ENCODE results near the gene MYH9.
"Not testable (repeated sequence)": the region's sequence is repeated elsewhere in the genome, so short reads cannot be mapped to it uniquely, and the experiment has no call there.

MYH9 gene

GRCh38 chr22:36267058-36267457 is 120.7 kb downstream of the MYH9 start:
- DNase-seq (ENCODE audit: low read depth) = no peak

GRCh38 chr22:36263886-36264664 is 123.7 kb downstream of the MYH9 start:
- DNase-seq (ENCODE audit: low read depth) = not testable (repeated sequence)

- not testable (repeated sequence) for DNase-seq (ENCODE audit: low read depth)
Measured at GRCh38 chr22:36263216-36263673, 124.5 kb downstream of the MYH9 start.

- not testable (repeated sequence) for DNase-seq (ENCODE audit: low read depth)
Measured at GRCh38 chr22:36262307-36262706, 125.5 kb downstream of the MYH9 start.

GRCh38 chr22:36261675-36262074 is 126.1 kb downstream of the MYH9 start:
- DNase-seq (ENCODE audit: low read depth) = not testable (repeated sequence)

- DNase-seq (ENCODE audit: low read depth) = no peak
Measured at GRCh38 chr22:36259615-36260300, 128.0 kb downstream of the MYH9 start.

- no peak for DNase-seq (ENCODE audit: low read depth)
Measured at GRCh38 chr22:36258701-36259614, 128.8 kb downstream of the MYH9 start.

GRCh38 chr22:36257948-36258670 is 129.7 kb downstream of the MYH9 start:
- no peak for DNase-seq (ENCODE audit: low read depth)

GRCh38 chr22:36257308-36257707 is 130.5 kb downstream of the MYH9 start:
- no peak for DNase-seq (ENCODE audit: low read depth)

- no peak for DNase-seq (ENCODE audit: low read depth)
Measured at GRCh38 chr22:36256478-36256877, 131.3 kb downstream of the MYH9 start.

- DNase-seq (ENCODE audit: low read depth) = not testable (repeated sequence)
Measured at GRCh38 chr22:36255572-36255971, 132.2 kb downstream of the MYH9 start.

GRCh38 chr22:36253523-36254490 is 134.0 kb downstream of the MYH9 start:
- DNase-seq (ENCODE audit: low read depth) = no peak

- DNase-seq (ENCODE audit: low read depth) = no peak
Measured at GRCh38 chr22:36252754-36253522, 134.8 kb downstream of the MYH9 start, which contains the start of gene APOL1. Gene APOL1 (plus strand): TSS chr22:36253133. CDS start chr22:36254956, 1,823 bp downstream.

- DNase-seq (ENCODE audit: low read depth) = not testable (repeated sequence)
Measured at GRCh38 chr22:36251979-36252608, 135.7 kb downstream of the MYH9 start.

GRCh38 chr22:36250292-36250960 is 137.3 kb downstream of the MYH9 start:
- DNase-seq (ENCODE audit: low read depth) = not testable (repeated sequence)

GRCh38 chr22:36249160-36249559 is 138.6 kb downstream of the MYH9 start:
- no peak for DNase-seq (ENCODE audit: low read depth)

- DNase-seq (ENCODE audit: low read depth) = no peak
Measured at GRCh38 chr22:36247955-36248354, 139.8 kb downstream of the MYH9 start.

- DNase-seq (ENCODE audit: low read depth) = no peak
Measured at GRCh38 chr22:36246718-36247117, 141.0 kb downstream of the MYH9 start.
